A673 (cell line): Measurements from ENCODE around the gene CASQ2.

Experiments used
- CTCF ChIP-seq: fragments of 300-800, 200-600 bp; sonication (generic); conservative IDR thresholded peaks from 2 replicates; pipeline ENCODE4 v1.5.1; 2017; ENCODE audit warnings: low read depth, mild to moderate bottlenecking, antibody characterized with exemption, low read length, moderate library complexity, mixed read lengths
- EZH2 ChIP-seq: fragments of 200-600 bp; sonication (generic); IDR thresholded peaks from 2 replicates; pipeline ENCODE4 v1.6.1; 2017; ENCODE audit warnings: borderline replicate concordance, low read depth, mild to moderate bottlenecking, mixed read lengths, antibody characterized with exemption, low read length; ENCODE audit not compliant: poor library complexity, severe bottlenecking

GRCh38 chr1:115809847-115810246 lies 41.3 kb upstream of the CASQ2 start:
- no peak for TF ChIP-seq CTCF
- TF ChIP-seq EZH2 = no peak
